GM23338 (cell line): ENCODE results near the gene JKAMP. TPM values are rescaled to one million over a fixed set of nuclear protein-coding genes. Genes with fewer than 3 reads are reported as not detected.

Experiments used
- ATAC-seq: fragments of 200-7000 bp; cut with Tn5 transposase; 3 replicates; pipeline ENCODE4 v1.9.1; 2020
- DNase-seq: peaks from one replicate; pipeline ENCODE4 v3.0.0-alpha.2; 2015; ENCODE audit warnings: low spot score
- H2AFZ ChIP-seq: fragments of 200-600 bp; sonication (generic); 2 replicates; pipeline ENCODE4 v1.8.0; 2016; ENCODE audit warnings: antibody characterized with exemption, mild to moderate bottlenecking, moderate library complexity
- H3F3A ChIP-seq: fragments of 200-600 bp; sonication (generic); replicated peaks from 2 replicates; pipeline ENCODE4 v1.8.0; 2017; ENCODE audit warnings: antibody characterized with exemption, mixed run types, low read depth
- H3K27ac ChIP-seq: fragments of 200-600 bp; sonication (generic); 2 replicates; pipeline ENCODE4 v1.6.1; 2016; ENCODE audit warnings: low read depth
- H3K27me3 ChIP-seq: fragments of 200-600 bp; sonication (generic); 2 replicates; pipeline ENCODE4 v1.8.0; 2016; ENCODE audit warnings: mild to moderate bottlenecking, mixed run types, moderate library complexity; ENCODE audit not compliant: insufficient read depth
- H3K36me3 ChIP-seq: fragments of 200-600 bp; sonication (generic); 2 replicates; pipeline ENCODE4 v1.8.0; 2016; ENCODE audit warnings: mild to moderate bottlenecking; ENCODE audit not compliant: insufficient read depth
- H3K4me1 ChIP-seq: fragments of 200-600 bp; sonication (generic); 2 replicates; pipeline ENCODE4 v1.8.0; 2016; ENCODE audit warnings: mild to moderate bottlenecking, moderate library complexity; ENCODE audit not compliant: insufficient read depth
- H3K4me2 ChIP-seq: fragments of 200-600 bp; sonication (generic); 2 replicates; pipeline ENCODE4 v1.7.1; 2017; ENCODE audit warnings: mixed run types
- H3K4me3 ChIP-seq: fragments of 200-600 bp; sonication (generic); 2 replicates; pipeline ENCODE4 v1.6.1; 2016; ENCODE audit warnings: mixed run types
- H3K79me2 ChIP-seq: fragments of 200-600 bp; sonication (generic); replicated peaks from 2 replicates; pipeline ENCODE4 v1.8.0; 2017; ENCODE audit warnings: mild to moderate bottlenecking; ENCODE audit not compliant: insufficient read depth
- H3K9me2 ChIP-seq: fragments of 200-600 bp; sonication (generic); 2 replicates; pipeline ENCODE4 v1.8.0; 2017; ENCODE audit not compliant: insufficient read depth
- H4K20me1 ChIP-seq: fragments of 200-600 bp; sonication (generic); replicated peaks from 2 replicates; pipeline ENCODE4 v1.8.0; 2017; ENCODE audit warnings: mild to moderate bottlenecking; ENCODE audit not compliant: insufficient read depth
- H3K27ac Mint-ChIP-seq: 2 replicates; pipeline ENCODE4 v1.8.0; 2020; ENCODE audit warnings: inconsistent platforms, mild to moderate bottlenecking, moderate library complexity, mixed read lengths
- H3K27me3 Mint-ChIP-seq: 3 replicates; pipeline ENCODE4 v1.8.0; 2022; ENCODE audit warnings: low read depth, mild to moderate bottlenecking, moderate library complexity, mixed read lengths, inconsistent platforms; ENCODE audit not compliant: insufficient read depth, poor library complexity
- H3K36me3 Mint-ChIP-seq: 3 replicates; pipeline ENCODE4 v1.8.0; 2021; ENCODE audit warnings: low read depth, mild to moderate bottlenecking, inconsistent platforms, moderate library complexity, mixed read lengths
- H3K4me1 Mint-ChIP-seq: 3 replicates; pipeline ENCODE4 v1.8.0; 2020; ENCODE audit warnings: mild to moderate bottlenecking, inconsistent platforms, mixed read lengths
- H3K4me3 Mint-ChIP-seq: 3 replicates; pipeline ENCODE4 v1.8.0; 2021; ENCODE audit warnings: moderate library complexity, mild to moderate bottlenecking, inconsistent platforms, mixed read lengths
- H3K9me3 Mint-ChIP-seq: 3 replicates; pipeline ENCODE4 v1.8.0; 2020; ENCODE audit warnings: moderate library complexity, mild to moderate bottlenecking, inconsistent platforms, mixed read lengths
- EZH2phosphoT487 ChIP-seq: fragments of 200-600 bp; sonication (generic); IDR thresholded peaks from one replicate; pipeline ENCODE4 v1.8.1; 2018; ENCODE audit warnings: antibody characterized with exemption; ENCODE audit not compliant: unreplicated experiment
- NANOG ChIP-seq: IDR thresholded peaks from 2 replicates; pipeline ENCODE4 v1.6.1; 2016; ENCODE audit warnings: antibody characterized with exemption, borderline replicate concordance
- POLR2AphosphoS5 ChIP-seq: IDR thresholded peaks from 2 replicates; pipeline ENCODE4 v1.6.1; 2016; ENCODE audit warnings: antibody characterized with exemption, low read depth
- polyA plus RNA-seq: library from polyadenylated mRNA; unstranded; fragments of >200 nt; fragmentation: Nextera tagmentation; extraction: Ambion mirVana; gene quantifications from 2 replicates; pipeline ENCODE4 v1.2.1, GENCODE V29; 2016
- total RNA-seq: library from RNA; depleted of rRNA; stranded (reverse); fragments of >200 nt; shearing (Covaris generic); gene quantifications from 2 replicates; pipeline ENCODE4 v1.2.3, GENCODE V29; 2014
- TF ChIP-seq, protein P1 (sequence below): IDR thresholded peaks from 2 replicates; pipeline ENCODE4 v1.6.1; 2016; ENCODE audit warnings: antibody characterized with exemption
- TF ChIP-seq, protein P2 (sequence below): fragments of 250-450 bp; sonication (Bioruptor Pico); IDR thresholded peaks from 2 replicates; pipeline ENCODE4 v1.5.0; 2020; ENCODE audit warnings: mild to moderate bottlenecking, moderate library complexity
- TF ChIP-seq, protein P3 (sequence below): IDR thresholded peaks from one replicate; pipeline ENCODE4 v1.6.1; 2018; ENCODE audit warnings: antibody characterized with exemption; ENCODE audit not compliant: unreplicated experiment

Gene JKAMP
- total and polyA plus RNA-seq, 2 experiments from 2014 or later, result 31.6 to 66.8 TPM

DNA sequence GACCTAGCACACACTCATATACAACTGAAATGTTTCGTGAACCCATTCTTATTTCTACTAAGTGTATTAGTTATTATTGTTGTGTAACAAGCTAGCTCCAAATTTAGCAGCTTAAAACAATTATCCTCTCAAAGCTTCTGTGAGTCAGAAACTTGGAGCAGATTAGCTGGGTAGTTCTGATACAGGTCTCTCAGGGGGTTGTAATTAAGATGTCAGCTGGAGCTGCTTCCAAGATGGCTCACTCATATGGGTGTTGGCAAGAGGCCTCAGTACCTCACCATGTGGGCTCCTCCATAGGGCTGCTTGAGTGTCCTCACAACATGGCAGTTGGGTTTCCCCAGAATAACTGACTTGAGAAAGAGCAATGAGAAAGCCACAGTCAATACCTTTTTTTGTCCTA is 28.9 kb upstream of the JKAMP start:
- Histone ChIP-seq H3K79me2 (no peaks in the 10 kb centered on the region), H3K9me2 (no peaks in the 10 kb centered on the region), H3K36me3 (no peaks in the 10 kb centered on the region), H3F3A (no peaks in the 10 kb centered on the region), H3K27ac (no peak overlapping the region), H3K27me3 (no peaks in the 10 kb centered on the region), H3K4me3 (no peak overlapping the region), H2AFZ (no peak overlapping the region), H4K20me1 (no peaks in the 10 kb centered on the region), H3K4me2 (no peak overlapping the region), H3K4me1 (no peaks in the 10 kb centered on the region)
- Mint-ChIP-seq H3K27me3 (peaks cover 2% of the 10 kb centered on the region), H3K4me1 (no peaks in the 10 kb centered on the region), H3K27ac (no peak overlapping the region), H3K36me3 (peaks cover 11% of the 10 kb centered on the region; the same call in 2 of the 3 replicates), H3K9me3 (no peaks in the 10 kb centered on the region), H3K4me3 (no peak overlapping the region)
- no peak for DNase-seq
- TF ChIP-seq NANOG, result no peak
- TF ChIP-seq, protein P1, sequence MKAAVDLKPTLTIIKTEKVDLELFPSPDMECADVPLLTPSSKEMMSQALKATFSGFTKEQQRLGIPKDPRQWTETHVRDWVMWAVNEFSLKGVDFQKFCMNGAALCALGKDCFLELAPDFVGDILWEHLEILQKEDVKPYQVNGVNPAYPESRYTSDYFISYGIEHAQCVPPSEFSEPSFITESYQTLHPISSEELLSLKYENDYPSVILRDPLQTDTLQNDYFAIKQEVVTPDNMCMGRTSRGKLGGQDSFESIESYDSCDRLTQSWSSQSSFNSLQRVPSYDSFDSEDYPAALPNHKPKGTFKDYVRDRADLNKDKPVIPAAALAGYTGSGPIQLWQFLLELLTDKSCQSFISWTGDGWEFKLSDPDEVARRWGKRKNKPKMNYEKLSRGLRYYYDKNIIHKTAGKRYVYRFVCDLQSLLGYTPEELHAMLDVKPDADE, result no peak
- TF ChIP-seq, protein P2, sequence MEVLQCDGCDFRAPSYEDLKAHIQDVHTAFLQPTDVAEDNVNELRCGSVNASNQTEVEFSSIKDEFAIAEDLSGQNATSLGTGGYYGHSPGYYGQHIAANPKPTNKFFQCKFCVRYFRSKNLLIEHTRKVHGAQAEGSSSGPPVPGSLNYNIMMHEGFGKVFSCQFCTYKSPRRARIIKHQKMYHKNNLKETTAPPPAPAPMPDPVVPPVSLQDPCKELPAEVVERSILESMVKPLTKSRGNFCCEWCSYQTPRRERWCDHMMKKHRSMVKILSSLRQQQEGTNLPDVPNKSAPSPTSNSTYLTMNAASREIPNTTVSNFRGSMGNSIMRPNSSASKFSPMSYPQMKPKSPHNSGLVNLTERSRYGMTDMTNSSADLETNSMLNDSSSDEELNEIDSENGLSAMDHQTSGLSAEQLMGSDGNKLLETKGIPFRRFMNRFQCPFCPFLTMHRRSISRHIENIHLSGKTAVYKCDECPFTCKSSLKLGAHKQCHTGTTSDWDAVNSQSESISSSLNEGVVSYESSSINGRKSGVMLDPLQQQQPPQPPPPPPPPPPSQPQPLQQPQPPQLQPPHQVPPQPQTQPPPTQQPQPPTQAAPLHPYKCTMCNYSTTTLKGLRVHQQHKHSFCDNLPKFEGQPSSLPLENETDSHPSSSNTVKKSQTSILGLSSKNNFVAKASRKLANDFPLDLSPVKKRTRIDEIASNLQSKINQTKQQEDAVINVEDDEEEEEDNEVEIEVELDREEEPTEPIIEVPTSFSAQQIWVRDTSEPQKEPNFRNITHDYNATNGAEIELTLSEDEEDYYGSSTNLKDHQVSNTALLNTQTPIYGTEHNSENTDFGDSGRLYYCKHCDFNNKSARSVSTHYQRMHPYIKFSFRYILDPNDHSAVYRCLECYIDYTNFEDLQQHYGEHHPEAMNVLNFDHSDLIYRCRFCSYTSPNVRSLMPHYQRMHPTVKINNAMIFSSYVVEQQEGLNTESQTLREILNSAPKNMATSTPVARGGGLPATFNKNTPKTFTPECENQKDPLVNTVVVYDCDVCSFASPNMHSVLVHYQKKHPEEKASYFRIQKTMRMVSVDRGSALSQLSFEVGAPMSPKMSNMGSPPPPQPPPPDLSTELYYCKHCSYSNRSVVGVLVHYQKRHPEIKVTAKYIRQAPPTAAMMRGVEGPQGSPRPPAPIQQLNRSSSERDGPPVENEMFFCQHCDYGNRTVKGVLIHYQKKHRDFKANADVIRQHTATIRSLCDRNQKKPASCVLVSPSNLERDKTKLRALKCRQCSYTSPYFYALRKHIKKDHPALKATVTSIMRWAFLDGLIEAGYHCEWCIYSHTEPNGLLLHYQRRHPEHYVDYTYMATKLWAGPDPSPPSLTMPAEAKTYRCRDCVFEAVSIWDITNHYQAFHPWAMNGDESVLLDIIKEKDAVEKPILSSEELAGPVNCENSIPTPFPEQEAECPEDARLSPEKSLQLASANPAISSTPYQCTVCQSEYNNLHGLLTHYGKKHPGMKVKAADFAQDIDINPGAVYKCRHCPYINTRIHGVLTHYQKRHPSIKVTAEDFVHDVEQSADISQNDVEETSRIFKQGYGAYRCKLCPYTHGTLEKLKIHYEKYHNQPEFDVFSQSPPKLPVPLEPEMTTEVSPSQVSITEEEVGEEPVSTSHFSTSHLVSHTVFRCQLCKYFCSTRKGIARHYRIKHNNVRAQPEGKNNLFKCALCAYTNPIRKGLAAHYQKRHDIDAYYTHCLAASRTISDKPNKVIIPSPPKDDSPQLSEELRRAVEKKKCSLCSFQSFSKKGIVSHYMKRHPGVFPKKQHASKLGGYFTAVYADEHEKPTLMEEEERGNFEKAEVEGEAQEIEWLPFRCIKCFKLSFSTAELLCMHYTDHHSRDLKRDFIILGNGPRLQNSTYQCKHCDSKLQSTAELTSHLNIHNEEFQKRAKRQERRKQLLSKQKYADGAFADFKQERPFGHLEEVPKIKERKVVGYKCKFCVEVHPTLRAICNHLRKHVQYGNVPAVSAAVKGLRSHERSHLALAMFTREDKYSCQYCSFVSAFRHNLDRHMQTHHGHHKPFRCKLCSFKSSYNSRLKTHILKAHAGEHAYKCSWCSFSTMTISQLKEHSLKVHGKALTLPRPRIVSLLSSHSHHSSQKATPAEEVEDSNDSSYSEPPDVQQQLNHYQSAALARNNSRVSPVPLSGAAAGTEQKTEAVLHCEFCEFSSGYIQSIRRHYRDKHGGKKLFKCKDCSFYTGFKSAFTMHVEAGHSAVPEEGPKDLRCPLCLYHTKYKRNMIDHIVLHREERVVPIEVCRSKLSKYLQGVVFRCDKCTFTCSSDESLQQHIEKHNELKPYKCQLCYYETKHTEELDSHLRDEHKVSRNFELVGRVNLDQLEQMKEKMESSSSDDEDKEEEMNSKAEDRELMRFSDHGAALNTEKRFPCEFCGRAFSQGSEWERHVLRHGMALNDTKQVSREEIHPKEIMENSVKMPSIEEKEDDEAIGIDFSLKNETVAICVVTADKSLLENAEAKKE (CRISPR knock-in tag), result no peak
- TF ChIP-seq, protein P3, sequence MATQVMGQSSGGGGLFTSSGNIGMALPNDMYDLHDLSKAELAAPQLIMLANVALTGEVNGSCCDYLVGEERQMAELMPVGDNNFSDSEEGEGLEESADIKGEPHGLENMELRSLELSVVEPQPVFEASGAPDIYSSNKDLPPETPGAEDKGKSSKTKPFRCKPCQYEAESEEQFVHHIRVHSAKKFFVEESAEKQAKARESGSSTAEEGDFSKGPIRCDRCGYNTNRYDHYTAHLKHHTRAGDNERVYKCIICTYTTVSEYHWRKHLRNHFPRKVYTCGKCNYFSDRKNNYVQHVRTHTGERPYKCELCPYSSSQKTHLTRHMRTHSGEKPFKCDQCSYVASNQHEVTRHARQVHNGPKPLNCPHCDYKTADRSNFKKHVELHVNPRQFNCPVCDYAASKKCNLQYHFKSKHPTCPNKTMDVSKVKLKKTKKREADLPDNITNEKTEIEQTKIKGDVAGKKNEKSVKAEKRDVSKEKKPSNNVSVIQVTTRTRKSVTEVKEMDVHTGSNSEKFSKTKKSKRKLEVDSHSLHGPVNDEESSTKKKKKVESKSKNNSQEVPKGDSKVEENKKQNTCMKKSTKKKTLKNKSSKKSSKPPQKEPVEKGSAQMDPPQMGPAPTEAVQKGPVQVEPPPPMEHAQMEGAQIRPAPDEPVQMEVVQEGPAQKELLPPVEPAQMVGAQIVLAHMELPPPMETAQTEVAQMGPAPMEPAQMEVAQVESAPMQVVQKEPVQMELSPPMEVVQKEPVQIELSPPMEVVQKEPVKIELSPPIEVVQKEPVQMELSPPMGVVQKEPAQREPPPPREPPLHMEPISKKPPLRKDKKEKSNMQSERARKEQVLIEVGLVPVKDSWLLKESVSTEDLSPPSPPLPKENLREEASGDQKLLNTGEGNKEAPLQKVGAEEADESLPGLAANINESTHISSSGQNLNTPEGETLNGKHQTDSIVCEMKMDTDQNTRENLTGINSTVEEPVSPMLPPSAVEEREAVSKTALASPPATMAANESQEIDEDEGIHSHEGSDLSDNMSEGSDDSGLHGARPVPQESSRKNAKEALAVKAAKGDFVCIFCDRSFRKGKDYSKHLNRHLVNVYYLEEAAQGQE, result no peak
- no peak for TF ChIP-seq POLR2AphosphoS5
- TF ChIP-seq EZH2phosphoT487, result no peak
- no peak for ATAC-seq
